Left lung (tissue), 10 donors: ENCODE data around the gene ASXL1. TPM values are rescaled to one million over a fixed set of nuclear protein-coding genes. Genes with fewer than 3 reads are reported as not detected.

ENCODE experiments used
- ATAC-seq: fragments of 200-7000 bp; cut with Tn5 transposase; one replicate; pipeline ENCODE4 v1.9.1; 2020; ENCODE audit warnings: moderate library complexity
- DNase-seq, 4 donors: peaks; one replicate each; pipeline ENCODE4 v3.0.0-alpha.2; 2013 to 2020
- H3K27ac ChIP-seq, 2 donors: fragments of 200-600 bp; sonication (generic) in 1 of 2; one replicate each; pipeline versions ENCODE4 v1.5.0 to v1.8.0; 2020 to 2021
- H3K27me3 ChIP-seq, 2 donors: fragments of 200-600 bp; sonication (generic) in 1 of 2; one replicate each; pipeline versions ENCODE4 v1.5.0 to v1.8.0; 2020 to 2021
- H3K36me3 ChIP-seq, 2 donors: fragments of 200-600 bp; sonication (generic) in 1 of 2; one replicate each; pipeline versions ENCODE4 v1.5.0 to v1.8.0; 2020 to 2021
- H3K4me1 ChIP-seq, 2 donors: fragments of 200-600 bp; one replicate each; pipeline ENCODE4 v1.8.0; 2021
- H3K4me3 ChIP-seq, 2 donors: fragments of 200-600 bp; sonication (generic) in 1 of 2; one replicate each; pipeline versions ENCODE4 v1.5.0 to v1.8.0; 2020 to 2021; ENCODE audit warnings: mild to moderate bottlenecking in 1 of 2
- H3K9me3 ChIP-seq, 2 donors: fragments of 200-600 bp; sonication (generic) in 1 of 2; one replicate each; pipeline versions ENCODE4 v1.5.0 to v1.8.0; 2020 to 2021
- CTCF ChIP-seq, 2 donors: fragments of 200-600 bp; sonication (generic) in 1 of 2; IDR thresholded peaks; one replicate each; pipeline versions ENCODE4 v1.5.0 to v1.8.0; 2021; ENCODE audit warnings: antibody characterized with exemption in 2 of 2
- intact Hi-C, 2 donors: fragments of 100-400 bp; cut with DNase I; formaldehyde crosslinking; loops; one replicate each; pipeline versions ENCODE4 v1.11.2 to v1.14.2; 2022
- polyA plus RNA-seq, 6 donors: library from polyadenylated mRNA; unstranded; fragments of 120-200 nt; gene quantifications; one replicate each; pipeline ENCODE4 v1.2.1, GENCODE V29; 2013; ENCODE audit not compliant: insufficient read length in 6 of 6
- total RNA-seq, 2 donors: library from RNA; stranded (reverse); fragmentation: NEBNext Ultra II Directional; extraction: Animal tissue kit (Norgen Biotek cat#: 25700); gene quantifications; one replicate each; pipeline ENCODE4 v1.2.1, GENCODE V29; 2021
- donor health status: DM: no; HTN: yes; CAD: no.
- donor health status: DM: no; HTN: no; CAD: no.

The ASXL1 gene
- total and polyA plus RNA-seq, 8 donors, result 51.1 to 90.0 (median 81.1) TPM

- peaks cover 0 to 96% of the 10 kb centered on the region in 2 donors for H3K36me3 ChIP-seq
- intact Hi-C loops, result no loop called here
These were observed 77.4 kb downstream of the ASXL1 start for GRCh38 chr20:32435449-32436107.

GRCh38 chr20:32436142-32436861 is 78.2 kb downstream of the ASXL1 start:
- H3K4me1 ChIP-seq, result no peaks in the 10 kb centered on the region
- peaks cover 0 to 95% of the 10 kb centered on the region in 2 donors for H3K36me3 ChIP-seq
- intact Hi-C loops, result no loop called here
- no peaks in the 10 kb centered on the region for H3K9me3 ChIP-seq
- H3K27ac ChIP-seq, result no peak overlapping the region
- H3K4me3 ChIP-seq, result no peak overlapping the region
- no peak for DNase-seq
- no peak for TF ChIP-seq CTCF (IDR thresholded peaks at IDR 0.05)
- no peak for ATAC-seq
- no peaks in the 10 kb centered on the region for H3K27me3 ChIP-seq

More at GRCh38 chr20:32435449-32436107, 77.4 kb downstream of the ASXL1 start:
- TF ChIP-seq CTCF (IDR thresholded peaks at IDR 0.05), result no peak
- H3K4me1 ChIP-seq, result no peaks in the 10 kb centered on the region
- H3K4me3 ChIP-seq, result no peak overlapping the region
- H3K27ac ChIP-seq, result no peak overlapping the region
- H3K27me3 ChIP-seq, result no peaks in the 10 kb centered on the region
- no peak for DNase-seq
- H3K9me3 ChIP-seq, result no peaks in the 10 kb centered on the region
- ATAC-seq, result no peak

- no peak for DNase-seq
- no peak for ATAC-seq
- no peak overlapping the region for H3K4me3 ChIP-seq
- no peaks in the 10 kb centered on the region for H3K27me3 ChIP-seq
- H3K4me1 ChIP-seq, result no peaks in the 10 kb centered on the region
- H3K36me3 ChIP-seq, result peaks cover 0 to 94% of the 10 kb centered on the region in 2 donors
- H3K27ac ChIP-seq, result no peak overlapping the region
- intact Hi-C loops, result no loop called here
- TF ChIP-seq CTCF (IDR thresholded peaks at IDR 0.05), result no peak
- H3K9me3 ChIP-seq, result no peaks in the 10 kb centered on the region
These were observed 78.8 kb downstream of the ASXL1 start for GRCh38 chr20:32436968-32437367.

- H3K4me3 ChIP-seq, result no peak overlapping the region
- no peak for DNase-seq
- intact Hi-C loops, result no loop called here
These were observed 79.4 kb downstream of the ASXL1 start for GRCh38 chr20:32437391-32438074.

More at GRCh38 chr20:32437391-32438074, 79.4 kb downstream of the ASXL1 start:
- Histone ChIP-seq H3K36me3 (peaks cover 0 to 88% of the 10 kb centered on the region in 2 donors), H3K9me3 (no peaks in the 10 kb centered on the region), H3K27ac (no peak overlapping the region), H3K4me1 (no peaks in the 10 kb centered on the region), H3K27me3 (no peaks in the 10 kb centered on the region)
- TF ChIP-seq CTCF (IDR thresholded peaks at IDR 0.05), result no peak
- no peak for ATAC-seq
